K562 (cell line): ENCODE measurements around the gene ZNF652. TPM values are rescaled to one million over a fixed set of nuclear protein-coding genes. Genes with fewer than 3 reads are reported as not detected.

Source experiments
- BRCA1 ChIP-seq, 2 experiments: fragments of 450-650 bp in 1 of 2; sonication (generic) in 1 of 2; formaldehyde crosslinking in 1 of 2; IDR thresholded peaks; 2 replicates each; pipeline versions ENCODE4 v1.5.0 to v1.6.1; 2017 to 2020; ENCODE audit warnings: mild to moderate bottlenecking in 1 of 2, missing genetic modification reagents in 1 of 2
- CHD4 ChIP-seq: fragments of 200-600 bp; sonication (generic); IDR thresholded peaks from 3 replicates; pipeline ENCODE4 v1.6.1; 2012; ENCODE audit warnings: low read depth, mild to moderate bottlenecking, mixed read lengths, low read length, inconsistent platforms; ENCODE audit not compliant: insufficient read depth, insufficient replicate concordance, poor library complexity, severe bottlenecking
- DPF2 ChIP-seq: fragments of 450-650 bp; IDR thresholded peaks from 2 replicates; pipeline ENCODE4 v1.6.1; 2016
- JUND ChIP-seq, 2 experiments: IDR thresholded peaks; 2 replicates in 1 of 2; 3 replicates in 1 of 2; pipeline ENCODE4 v1.6.1; 2011; ENCODE audit warnings: borderline replicate concordance in 2 of 2, low read depth in 2 of 2, low read length in 2 of 2, improper control_type of control experiment in 1 of 2, missing biosample characterization in 1 of 2, missing genetic modification characterization in 1 of 2, missing genetic modification reagents in 1 of 2
- KDM1A ChIP-seq, 2 experiments: fragments of 450-650 bp; IDR thresholded peaks; 2 replicates each; pipeline ENCODE4 v1.6.1; 2016; ENCODE audit warnings: mild to moderate bottlenecking in 2 of 2
- KDM5B ChIP-seq: fragments of 200-600 bp; sonication (generic); IDR thresholded peaks from 2 replicates; pipeline ENCODE4 v1.6.1; 2012; ENCODE audit warnings: low read depth, mild to moderate bottlenecking, moderate library complexity, low read length, control low read depth, inconsistent platforms; ENCODE audit not compliant: insufficient replicate concordance
- LEF1 ChIP-seq: fragments of 450-650 bp; IDR thresholded peaks from 2 replicates; pipeline ENCODE4 v1.6.1; 2016; ENCODE audit warnings: mild to moderate bottlenecking
- NCOA1 ChIP-seq: fragments of 450-650 bp; IDR thresholded peaks from 2 replicates; pipeline ENCODE4 v1.6.1; 2016; ENCODE audit warnings: low read depth
- NFYB ChIP-seq: IDR thresholded peaks from 2 replicates; pipeline ENCODE4 v1.6.1; 2011; ENCODE audit warnings: mild to moderate bottlenecking, moderate library complexity; ENCODE audit not compliant: insufficient read length; ENCODE audit errors: extremely low read depth
- SIX5 ChIP-seq, 2 experiments: IDR thresholded peaks; 2 replicates each; pipeline ENCODE4 v1.6.1; 2011; ENCODE audit warnings: low read length in 2 of 2, borderline replicate concordance in 1 of 2, low read depth in 1 of 2, mild to moderate bottlenecking in 1 of 2, moderate library complexity in 1 of 2; ENCODE audit not compliant: insufficient read depth in 1 of 2
- TAL1 ChIP-seq: fragments of 450-650 bp; IDR thresholded peaks from 2 replicates; pipeline ENCODE4 v1.6.1; 2016; ENCODE audit warnings: mild to moderate bottlenecking
- TCF7 ChIP-seq: sonication (generic); IDR thresholded peaks from 2 replicates; pipeline ENCODE4 v1.6.1; 2016; ENCODE audit warnings: antibody characterized with exemption, borderline replicate concordance
- ZBED1 ChIP-seq: IDR thresholded peaks from 2 replicates; pipeline ENCODE4 v1.6.1; 2014
- ZBTB8A ChIP-seq: fragments of 450-650 bp; IDR thresholded peaks from 2 replicates; pipeline ENCODE4 v1.6.1; 2018; ENCODE audit warnings: mild to moderate bottlenecking, moderate library complexity; ENCODE audit not compliant: partially characterized antibody
- ZFP30 ChIP-seq: fragments of 250-450 bp; sonication (Bioruptor Pico); IDR thresholded peaks from 2 replicates; pipeline ENCODE4 v1.8.0; 2022; ENCODE audit warnings: moderate library complexity, mild to moderate bottlenecking, inconsistent platforms, borderline replicate concordance
- ZNF282 ChIP-seq: sonication (generic); formaldehyde crosslinking; IDR thresholded peaks from 2 replicates; pipeline ENCODE4 v1.8.1; 2023; ENCODE audit warnings: missing genetic modification reagents
- ZNF717 ChIP-seq: fragments of 250-450 bp; sonication (Bioruptor Pico); IDR thresholded peaks from 2 replicates; pipeline ENCODE4 v1.5.0; 2021
- polyA plus RNA-seq, 8 experiments: library from polyadenylated mRNA; depleted of rRNA in 4 of 8; stranded (reverse) in 5 of 8; unstranded in 3 of 8; fragments of >200 nt; fragmentation: Nextera tagmentation in 2 of 8; fragmentation: Illumina TruSeq in 1 of 8; extraction: Ambion mirVana in 2 of 8; extraction: Trizol in 1 of 8; gene quantifications; 2 replicates each; pipeline versions ENCODE4 v1.2.1 to v1.2.3, GENCODE V29; 2011 to 2014; ENCODE audit warnings: inconsistent platforms in 1 of 8, missing spikeins in 1 of 8
- total RNA-seq, 7 experiments: library from RNA; depleted of rRNA in 6 of 7; stranded (reverse); fragments of >200 nt in 6 of 7; fragmentation: Illumina TruSeq in 2 of 7; extraction: Trizol in 2 of 7; gene quantifications; 2 replicates each; pipeline versions ENCODE4 v1.2.1 to v1.2.3, GENCODE V29; 2011 to 2021; ENCODE audit warnings: low replicate concordance in 1 of 7
- TF ChIP-seq, protein P1 (sequence below): fragments of 250-450 bp; sonication (Bioruptor Pico); IDR thresholded peaks from 2 replicates; pipeline ENCODE4 v1.8.0; 2021; ENCODE audit warnings: mild to moderate bottlenecking, moderate library complexity
- TF ChIP-seq, protein P2 (sequence below): fragments of 250-450 bp; sonication (Bioruptor Pico); IDR thresholded peaks from 2 replicates; pipeline ENCODE4 v1.4.0; 2020
- TF ChIP-seq, protein P3 (sequence below): sonication (generic); formaldehyde crosslinking; IDR thresholded peaks from 2 replicates; pipeline ENCODE4 v1.8.1; 2023; ENCODE audit warnings: mild to moderate bottlenecking, missing genetic modification reagents
- TF ChIP-seq, protein P4 (sequence below), 2 experiments: fragments of 200-800 bp in 1 of 2; sonication (Bioruptor generic) in 1 of 2; sonication (generic) in 1 of 2; formaldehyde crosslinking in 1 of 2; IDR thresholded peaks in 1 of 2; conservative IDR thresholded peaks in 1 of 2; 2 replicates each; pipeline versions ENCODE4 v1.5.0 to v1.6.1; 2016 to 2020; ENCODE audit warnings: missing compliant biosample characterization in 1 of 2, missing genetic modification characterization in 1 of 2, missing genetic modification reagents in 1 of 2

The ZNF652 gene
- total and polyA plus RNA-seq, 9 of the 15 experiments (the other 6 are each of a cell fraction or from before 2014, with no cell fraction given): 5.1 to 15.5 (median 7.8) TPM

DNA sequence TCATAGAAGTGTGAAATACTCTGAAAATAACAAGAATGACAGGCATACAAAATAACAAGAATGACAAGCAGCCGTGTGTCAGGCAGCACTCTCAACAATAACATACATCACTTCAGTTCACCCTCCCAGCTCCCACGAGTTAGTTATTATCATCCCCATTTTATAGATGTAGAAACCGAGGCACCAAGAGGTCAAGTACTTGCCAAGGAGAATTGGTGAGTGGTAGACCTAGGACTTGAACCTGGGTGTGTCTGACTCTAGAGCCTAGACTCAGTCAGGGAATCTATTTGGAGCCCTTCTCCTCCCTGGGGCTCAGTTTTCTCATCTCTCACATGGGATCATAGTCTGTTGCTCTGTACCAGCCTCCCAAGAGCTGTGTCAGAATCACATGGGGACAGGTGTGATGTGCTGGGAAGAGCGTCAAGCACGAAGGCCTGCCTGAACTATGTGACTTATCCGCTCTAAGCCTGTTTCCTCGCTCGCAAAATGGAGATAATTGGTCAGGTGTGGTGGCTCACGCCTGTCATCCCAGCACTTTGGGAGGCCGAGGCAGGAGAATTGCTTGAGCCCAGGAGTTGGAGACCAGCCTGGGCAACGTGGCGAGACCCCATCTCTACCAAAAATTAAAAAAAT is 112.0 kb downstream of the ZNF652 start (continued):
- TF ChIP-seq, protein P1, sequence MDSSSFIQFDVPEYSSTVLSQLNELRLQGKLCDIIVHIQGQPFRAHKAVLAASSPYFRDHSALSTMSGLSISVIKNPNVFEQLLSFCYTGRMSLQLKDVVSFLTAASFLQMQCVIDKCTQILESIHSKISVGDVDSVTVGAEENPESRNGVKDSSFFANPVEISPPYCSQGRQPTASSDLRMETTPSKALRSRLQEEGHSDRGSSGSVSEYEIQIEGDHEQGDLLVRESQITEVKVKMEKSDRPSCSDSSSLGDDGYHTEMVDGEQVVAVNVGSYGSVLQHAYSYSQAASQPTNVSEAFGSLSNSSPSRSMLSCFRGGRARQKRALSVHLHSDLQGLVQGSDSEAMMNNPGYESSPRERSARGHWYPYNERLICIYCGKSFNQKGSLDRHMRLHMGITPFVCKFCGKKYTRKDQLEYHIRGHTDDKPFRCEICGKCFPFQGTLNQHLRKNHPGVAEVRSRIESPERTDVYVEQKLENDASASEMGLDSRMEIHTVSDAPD (CRISPR knock-in tag): no peak
- TF ChIP-seq KDM1A (IDR thresholded peaks at IDR 0.05) (peak; percentile 55 to 84; a peak in 3 of 4 replicates), TCF7 (no peak), CHD4 (peak; percentile 43), DPF2 (no peak), LEF1 (no peak), ZNF282 (CRISPR knock-in tag) (no peak), NCOA1 (no peak), SIX5 (IDR thresholded peaks at IDR 0.05; ENCODE audit: borderline replicate concordance in 1 of 2, insufficient read depth in 1 of 2, low read depth in 1 of 2, low read length in 2 of 2) (no peak), JUND (IDR thresholded peaks at IDR 0.05; ENCODE audit: borderline replicate concordance, low read depth, low read length) (no peak), JUND (tag; IDR thresholded peaks at IDR 0.05; ENCODE audit: borderline replicate concordance, low read depth, low read length) (no peak), NFYB (no peak), ZNF717 (no peak), KDM5B (no peak), BRCA1 (IDR thresholded peaks at IDR 0.05) (no peak), BRCA1 (CRISPR knock-in tag; IDR thresholded peaks at IDR 0.05) (no peak), TAL1 (no peak), ZFP30 (CRISPR knock-in tag) (no peak), ZBTB8A (no peak), ZBED1 (no peak)
- TF ChIP-seq, protein P2, sequence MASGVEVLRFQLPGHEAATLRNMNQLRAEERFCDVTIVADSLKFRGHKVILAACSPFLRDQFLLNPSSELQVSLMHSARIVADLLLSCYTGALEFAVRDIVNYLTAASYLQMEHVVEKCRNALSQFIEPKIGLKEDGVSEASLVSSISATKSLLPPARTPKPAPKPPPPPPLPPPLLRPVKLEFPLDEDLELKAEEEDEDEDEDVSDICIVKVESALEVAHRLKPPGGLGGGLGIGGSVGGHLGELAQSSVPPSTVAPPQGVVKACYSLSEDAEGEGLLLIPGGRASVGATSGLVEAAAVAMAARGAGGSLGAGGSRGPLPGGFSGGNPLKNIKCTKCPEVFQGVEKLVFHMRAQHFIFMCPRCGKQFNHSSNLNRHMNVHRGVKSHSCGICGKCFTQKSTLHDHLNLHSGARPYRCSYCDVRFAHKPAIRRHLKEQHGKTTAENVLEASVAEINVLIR (CRISPR knock-in tag): no peak
- TF ChIP-seq, protein P3, sequence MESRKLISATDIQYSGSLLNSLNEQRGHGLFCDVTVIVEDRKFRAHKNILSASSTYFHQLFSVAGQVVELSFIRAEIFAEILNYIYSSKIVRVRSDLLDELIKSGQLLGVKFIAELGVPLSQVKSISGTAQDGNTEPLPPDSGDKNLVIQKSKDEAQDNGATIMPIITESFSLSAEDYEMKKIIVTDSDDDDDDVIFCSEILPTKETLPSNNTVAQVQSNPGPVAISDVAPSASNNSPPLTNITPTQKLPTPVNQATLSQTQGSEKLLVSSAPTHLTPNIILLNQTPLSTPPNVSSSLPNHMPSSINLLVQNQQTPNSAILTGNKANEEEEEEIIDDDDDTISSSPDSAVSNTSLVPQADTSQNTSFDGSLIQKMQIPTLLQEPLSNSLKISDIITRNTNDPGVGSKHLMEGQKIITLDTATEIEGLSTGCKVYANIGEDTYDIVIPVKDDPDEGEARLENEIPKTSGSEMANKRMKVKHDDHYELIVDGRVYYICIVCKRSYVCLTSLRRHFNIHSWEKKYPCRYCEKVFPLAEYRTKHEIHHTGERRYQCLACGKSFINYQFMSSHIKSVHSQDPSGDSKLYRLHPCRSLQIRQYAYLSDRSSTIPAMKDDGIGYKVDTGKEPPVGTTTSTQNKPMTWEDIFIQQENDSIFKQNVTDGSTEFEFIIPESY (CRISPR knock-in tag): no peak
- TF ChIP-seq, protein P4, sequence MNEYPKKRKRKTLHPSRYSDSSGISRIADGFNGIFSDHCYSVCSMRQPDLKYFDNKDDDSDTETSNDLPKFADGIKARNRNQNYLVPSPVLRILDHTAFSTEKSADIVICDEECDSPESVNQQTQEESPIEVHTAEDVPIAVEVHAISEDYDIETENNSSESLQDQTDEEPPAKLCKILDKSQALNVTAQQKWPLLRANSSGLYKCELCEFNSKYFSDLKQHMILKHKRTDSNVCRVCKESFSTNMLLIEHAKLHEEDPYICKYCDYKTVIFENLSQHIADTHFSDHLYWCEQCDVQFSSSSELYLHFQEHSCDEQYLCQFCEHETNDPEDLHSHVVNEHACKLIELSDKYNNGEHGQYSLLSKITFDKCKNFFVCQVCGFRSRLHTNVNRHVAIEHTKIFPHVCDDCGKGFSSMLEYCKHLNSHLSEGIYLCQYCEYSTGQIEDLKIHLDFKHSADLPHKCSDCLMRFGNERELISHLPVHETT (CRISPR knock-in tag; conservative IDR thresholded peaks at IDR 0.05 in 1 of 2, IDR thresholded peaks at IDR 0.05 in 1 of 2): no peak
